ENCODE data around the gene ZIC4.
A peak's percentile ranks its signal among the peaks of the same experiment; 100 is the strongest.

ZIC4 gene

DNA sequence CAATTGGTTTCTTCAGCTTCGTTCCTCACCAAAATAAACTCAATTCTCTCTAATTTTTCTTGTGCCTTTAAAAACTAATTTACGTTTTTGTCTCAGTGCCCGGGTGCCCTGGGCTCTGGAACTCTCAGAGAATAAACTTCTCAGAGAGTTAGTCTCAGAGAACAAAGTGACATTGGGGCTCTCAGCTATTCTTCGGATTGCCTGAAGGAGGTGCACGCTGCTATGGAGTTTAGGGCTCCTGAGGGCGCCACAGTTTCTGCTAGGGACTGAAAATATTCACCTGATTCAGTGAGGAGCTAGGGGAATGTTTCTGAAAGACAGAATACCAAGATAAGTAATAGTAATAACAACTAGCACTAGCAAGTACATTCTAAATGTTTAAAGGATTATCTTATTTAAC is 22.7 kb downstream of the ZIC4 start:
- peak; percentile 65 for TF ChIP-seq CTCF (conservative IDR thresholded peaks at IDR 0.05; ENCODE audit: low read depth, low read length)

GRCh38 chr3:147381596-147381995 is 24.7 kb downstream of the ZIC4 start:
- DNase-seq (ENCODE audit: low read depth), result no peak
- TF ChIP-seq CTCF (conservative IDR thresholded peaks at IDR 0.05; ENCODE audit: low read depth, low read length), result no peak
- no peak overlapping the region for H3K4me3 ChIP-seq (ENCODE audit: low read depth, low read length)

More for the DNA sequence above, 22.7 kb downstream of the ZIC4 start:
- H3K4me3 ChIP-seq (ENCODE audit: low read depth, low read length), result no peak overlapping the region
- DNase-seq (ENCODE audit: low read depth), result peak; percentile 46

DNA sequence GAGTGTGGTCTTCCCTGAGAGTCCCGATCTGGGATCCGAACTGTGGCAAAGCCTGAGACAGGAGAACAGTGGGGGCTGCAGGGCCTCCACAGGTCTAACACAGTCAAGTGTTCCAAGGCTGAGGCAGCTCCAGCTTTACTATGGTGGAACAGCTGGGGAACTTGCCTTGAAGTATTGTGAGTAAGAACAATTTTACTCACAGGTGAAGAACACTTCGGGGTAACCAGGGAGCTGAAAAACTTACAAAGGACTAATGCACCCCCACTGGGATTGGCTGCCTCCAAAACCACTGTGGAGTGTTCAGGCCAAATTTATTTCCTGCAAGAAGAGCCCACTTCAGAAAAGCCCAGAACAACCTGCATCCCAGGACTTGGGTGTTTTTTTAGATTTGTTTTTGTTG is 25.4 kb downstream of the ZIC4 start:
- no peak for DNase-seq (ENCODE audit: low read depth)
- H3K4me3 ChIP-seq (ENCODE audit: low read depth, low read length), result no peak overlapping the region
- TF ChIP-seq CTCF (conservative IDR thresholded peaks at IDR 0.05; ENCODE audit: low read depth, low read length), result no peak

DNA sequence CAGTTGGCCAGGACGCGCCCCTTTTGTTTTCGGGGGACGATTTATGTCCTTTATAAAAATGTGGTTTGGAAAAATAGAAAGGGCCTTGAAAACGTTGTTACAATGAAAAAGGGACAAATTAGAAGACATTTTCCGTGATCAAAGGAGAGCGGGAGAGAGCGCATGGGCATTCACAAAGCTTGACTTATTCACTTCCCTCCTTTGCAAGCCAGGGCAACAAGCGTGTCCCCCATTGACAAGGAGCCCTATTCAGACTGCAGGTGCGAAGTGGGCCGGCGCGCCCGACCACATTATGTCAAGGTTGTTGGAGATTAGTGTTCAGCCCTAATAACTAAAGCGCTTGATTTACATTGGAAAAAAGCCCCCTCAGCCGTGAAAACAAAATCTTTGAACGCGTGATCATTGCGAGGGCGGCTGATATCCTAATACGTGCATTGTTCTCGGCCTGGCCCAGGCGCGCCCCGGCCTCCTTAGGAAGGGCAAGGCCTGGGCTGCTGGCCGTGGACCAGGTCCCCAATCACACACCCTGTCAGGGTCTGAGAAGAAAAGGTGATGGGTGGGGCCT is 25.9 kb downstream of the ZIC4 start:
- H3K4me3 ChIP-seq (ENCODE audit: low read depth, low read length), result no peak overlapping the region
- TF ChIP-seq CTCF (conservative IDR thresholded peaks at IDR 0.05; ENCODE audit: low read depth, low read length), result no peak
- DNase-seq (ENCODE audit: low read depth), result no peak

- no peak for DNase-seq (ENCODE audit: low read depth)
- TF ChIP-seq CTCF (conservative IDR thresholded peaks at IDR 0.05; ENCODE audit: low read depth, low read length), result no peak
- no peak overlapping the region for H3K4me3 ChIP-seq (ENCODE audit: low read depth, low read length)
Observed at GRCh38 chr3:147379651-147380050, 26.7 kb downstream of the ZIC4 start.

GRCh38 chr3:147377412-147378367 is 28.7 kb downstream of the ZIC4 start:
- DNase-seq (ENCODE audit: low read depth), result peak; percentile 62
- peak overlapping the region; percentile 35 for H3K4me3 ChIP-seq (ENCODE audit: low read depth, low read length)
- no peak for TF ChIP-seq CTCF (conservative IDR thresholded peaks at IDR 0.05; ENCODE audit: low read depth, low read length)

All from choroid plexus epithelial cell (primary cell).